Right atrium auricular region (tissue), 2 donors: ENCODE measurements around the gene USP49. TPM values are rescaled to one million over a fixed set of nuclear protein-coding genes. Genes with fewer than 3 reads are reported as not detected.

Experiments used
- DNase-seq: peaks from one replicate; pipeline ENCODE4 v3.0.0-alpha.2; 2019; ENCODE audit warnings: low spot score
- H3K27ac ChIP-seq, 2 donors: fragments of 200-600 bp; sonication (generic); 1 replicate in 1 of 2; 2 replicates in 1 of 2; pipeline ENCODE4 v1.5.1; 2016 to 2019
- H3K27me3 ChIP-seq, 2 donors: fragments of 200-600 bp; sonication (generic); one replicate each; pipeline versions ENCODE4 v1.5.1 to v1.6.0; 2017 to 2019
- H3K36me3 ChIP-seq: fragments of 200-600 bp; sonication (generic); one replicate; pipeline ENCODE4 v1.5.1; 2016
- H3K4me1 ChIP-seq, 2 donors: fragments of 200-600 bp; sonication (generic); one replicate each; pipeline versions ENCODE4 v1.5.1 to v1.6.0; 2017 to 2019
- H3K4me3 ChIP-seq, 2 donors: fragments of 200-600 bp; sonication (generic); 1 replicate in 1 of 2; 2 replicates in 1 of 2; pipeline ENCODE4 v1.5.1; 2017 to 2019; ENCODE audit warnings: mild to moderate bottlenecking in 1 of 2, moderate library complexity in 1 of 2
- H3K9me3 ChIP-seq, 2 donors: fragments of 200-600 bp; sonication (generic); one replicate each; pipeline ENCODE4 v1.5.1; 2019
- total RNA-seq, 2 donors: library from RNA; depleted of rRNA; stranded (reverse); fragments of >200 nt; gene quantifications; one replicate each; pipeline ENCODE4 v1.1.0, GENCODE V29; 2016
- TF ChIP-seq, protein P1 (sequence below), 2 donors: fragments of 200-600 bp; sonication (generic); IDR thresholded peaks; one replicate each; pipeline ENCODE4 v1.5.1; 2019; ENCODE audit warnings: antibody characterized with exemption in 2 of 2

USP49 gene
- total RNA-seq, 2 donors from 2014 or later: 1.3 to 1.7 TPM

DNA sequence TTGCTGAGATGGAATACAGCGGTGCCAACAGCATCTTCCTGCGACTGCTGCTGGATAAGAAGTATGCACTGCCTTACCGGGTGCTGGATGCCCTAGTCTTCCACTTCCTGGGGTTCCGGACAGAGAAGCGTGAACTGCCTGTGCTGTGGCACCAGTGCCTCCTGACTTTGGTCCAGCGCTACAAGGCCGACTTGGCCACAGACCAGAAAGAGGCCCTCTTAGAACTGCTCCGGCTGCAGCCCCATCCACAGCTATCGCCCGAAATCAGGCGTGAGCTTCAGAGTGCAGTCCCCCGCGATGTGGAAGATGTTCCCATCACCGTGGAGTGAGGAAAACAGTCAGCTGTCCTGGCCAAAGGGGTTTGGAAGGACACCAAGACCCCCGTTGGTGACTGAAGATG lies 37.2 kb upstream of the USP49 start:
- no peak for DNase-seq
- TF ChIP-seq, protein P1, sequence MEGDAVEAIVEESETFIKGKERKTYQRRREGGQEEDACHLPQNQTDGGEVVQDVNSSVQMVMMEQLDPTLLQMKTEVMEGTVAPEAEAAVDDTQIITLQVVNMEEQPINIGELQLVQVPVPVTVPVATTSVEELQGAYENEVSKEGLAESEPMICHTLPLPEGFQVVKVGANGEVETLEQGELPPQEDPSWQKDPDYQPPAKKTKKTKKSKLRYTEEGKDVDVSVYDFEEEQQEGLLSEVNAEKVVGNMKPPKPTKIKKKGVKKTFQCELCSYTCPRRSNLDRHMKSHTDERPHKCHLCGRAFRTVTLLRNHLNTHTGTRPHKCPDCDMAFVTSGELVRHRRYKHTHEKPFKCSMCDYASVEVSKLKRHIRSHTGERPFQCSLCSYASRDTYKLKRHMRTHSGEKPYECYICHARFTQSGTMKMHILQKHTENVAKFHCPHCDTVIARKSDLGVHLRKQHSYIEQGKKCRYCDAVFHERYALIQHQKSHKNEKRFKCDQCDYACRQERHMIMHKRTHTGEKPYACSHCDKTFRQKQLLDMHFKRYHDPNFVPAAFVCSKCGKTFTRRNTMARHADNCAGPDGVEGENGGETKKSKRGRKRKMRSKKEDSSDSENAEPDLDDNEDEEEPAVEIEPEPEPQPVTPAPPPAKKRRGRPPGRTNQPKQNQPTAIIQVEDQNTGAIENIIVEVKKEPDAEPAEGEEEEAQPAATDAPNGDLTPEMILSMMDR (IDR thresholded peaks at IDR 0.05): no peak
- peaks cover 93% of the 10 kb centered on the region for H3K36me3 ChIP-seq
- H3K27me3 ChIP-seq: no peaks in the 10 kb centered on the region
- no peak overlapping the region for H3K4me3 ChIP-seq
- H3K9me3 ChIP-seq: no peaks in the 10 kb centered on the region
- H3K27ac ChIP-seq: peak overlapping the region in 1 of 2 donors; percentile 46
- H3K4me1 ChIP-seq: peaks cover 0 to 18% of the 10 kb centered on the region in 2 donors

DNA sequence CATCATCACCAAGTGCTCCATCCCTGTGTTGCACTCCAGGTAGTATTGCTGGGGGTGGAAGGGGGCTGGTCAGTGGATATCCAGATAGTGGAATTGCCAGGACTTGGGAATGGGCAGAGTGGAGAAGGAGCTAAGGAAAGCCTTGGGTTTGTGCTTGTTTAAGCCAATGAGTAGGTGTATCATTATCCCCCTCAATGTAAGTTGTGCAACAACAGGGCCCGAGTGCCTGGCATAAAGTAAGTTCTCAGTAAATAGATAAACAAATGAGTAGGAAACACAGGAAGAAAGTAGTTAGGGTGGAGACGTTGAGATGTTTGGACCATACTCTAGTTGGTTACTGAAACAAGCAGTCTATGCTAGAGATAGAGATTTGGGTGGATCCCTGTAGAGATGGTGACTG lies 36.6 kb upstream of the USP49 start:
- Histone ChIP-seq H3K9me3 (no peaks in the 10 kb centered on the region), H3K4me3 (no peak overlapping the region), H3K36me3 (peaks cover 93% of the 10 kb centered on the region), H3K27ac (no peak overlapping the region), H3K4me1 (peaks cover 0 to 12% of the 10 kb centered on the region in 2 donors), H3K27me3 (no peaks in the 10 kb centered on the region)
- TF ChIP-seq, protein P1 (IDR thresholded peaks at IDR 0.05): no peak
- no peak for DNase-seq

DNA sequence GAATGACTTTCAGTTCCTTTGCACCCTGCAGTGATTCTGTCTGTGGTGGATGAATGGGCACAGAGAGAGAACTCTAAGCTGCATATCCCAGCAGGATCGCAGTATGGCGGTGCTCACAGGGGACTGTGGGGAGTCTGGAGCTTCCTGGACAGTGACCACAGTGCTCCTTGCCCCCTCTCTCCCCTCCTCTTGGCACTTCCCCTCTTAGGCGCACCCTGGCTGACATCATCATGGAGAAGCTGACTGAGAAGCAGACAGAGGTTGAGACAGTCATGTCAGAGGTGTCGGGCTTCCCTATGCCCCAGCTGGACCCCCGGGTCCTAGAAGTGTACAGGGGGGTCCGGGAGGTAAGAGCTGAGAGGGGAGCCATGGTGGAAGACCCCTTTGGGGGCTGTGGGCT lies 34.7 kb upstream of the USP49 start:
- H3K27ac ChIP-seq: no peak overlapping the region
- TF ChIP-seq, protein P1 (IDR thresholded peaks at IDR 0.05): no peak
- no peaks in the 10 kb centered on the region for H3K4me1 ChIP-seq
- no peak for DNase-seq
- no peaks in the 10 kb centered on the region for H3K27me3 ChIP-seq
- no peak overlapping the region for H3K4me3 ChIP-seq
- H3K36me3 ChIP-seq: peaks cover 74% of the 10 kb centered on the region
- no peaks in the 10 kb centered on the region for H3K9me3 ChIP-seq

DNA sequence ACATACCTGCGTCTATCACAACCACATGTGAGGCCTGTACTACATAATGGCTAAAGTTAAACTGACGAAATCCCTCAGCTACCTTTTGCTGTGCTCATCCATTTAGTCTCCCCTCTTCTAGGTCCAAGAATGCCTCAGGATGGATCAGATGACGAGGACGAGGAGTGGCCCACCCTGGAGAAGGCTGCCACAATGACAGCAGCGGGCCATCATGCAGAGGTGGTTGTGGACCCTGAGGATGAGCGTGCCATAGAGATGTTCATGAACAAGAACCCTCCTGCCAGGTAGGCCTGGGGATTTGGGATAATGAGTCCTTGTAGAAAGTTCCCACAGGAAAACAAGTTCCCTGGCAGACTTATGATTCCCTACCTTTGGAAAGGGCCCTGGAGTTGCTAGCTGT lies 32.1 kb upstream of the USP49 start:
- Histone ChIP-seq H3K36me3 (peaks cover 50% of the 10 kb centered on the region), H3K9me3 (no peaks in the 10 kb centered on the region), H3K27ac (no peak overlapping the region), H3K4me1 (peaks cover 0 to 12% of the 10 kb centered on the region in 2 donors), H3K4me3 (no peak overlapping the region), H3K27me3 (no peaks in the 10 kb centered on the region)
- TF ChIP-seq, protein P1 (IDR thresholded peaks at IDR 0.05): no peak
- DNase-seq: no peak

DNA sequence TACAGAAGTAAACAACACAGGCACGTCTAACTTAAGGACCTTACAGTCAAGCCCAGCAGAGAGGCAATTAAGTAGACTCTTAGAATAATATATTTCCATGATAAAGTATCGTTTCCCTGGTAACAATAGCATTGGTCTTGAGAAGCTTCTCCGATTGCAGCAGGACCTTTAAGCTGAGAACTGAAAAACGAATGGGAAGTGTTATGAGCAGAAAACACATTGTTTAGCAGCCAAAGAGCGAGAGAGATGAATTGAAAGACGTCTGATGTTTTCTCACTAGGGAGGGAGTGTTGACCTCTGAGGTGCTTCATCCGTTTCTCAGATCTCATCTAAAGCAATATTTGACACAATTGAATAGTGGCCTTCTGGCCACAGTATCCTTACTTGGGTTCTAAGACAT lies 27.0 kb upstream of the USP49 start:
- peak overlapping the region; percentile 69 to 86 for H3K4me3 ChIP-seq
- H3K9me3 ChIP-seq: no peaks in the 10 kb centered on the region
- H3K27me3 ChIP-seq: no peaks in the 10 kb centered on the region
- no peak overlapping the region for H3K27ac ChIP-seq
- TF ChIP-seq, protein P1 (IDR thresholded peaks at IDR 0.05): no peak
- peaks cover under 1% of the 10 kb centered on the region for H3K36me3 ChIP-seq
- H3K4me1 ChIP-seq: peaks cover 0 to 42% of the 10 kb centered on the region in 2 donors
- DNase-seq: no peak

DNA sequence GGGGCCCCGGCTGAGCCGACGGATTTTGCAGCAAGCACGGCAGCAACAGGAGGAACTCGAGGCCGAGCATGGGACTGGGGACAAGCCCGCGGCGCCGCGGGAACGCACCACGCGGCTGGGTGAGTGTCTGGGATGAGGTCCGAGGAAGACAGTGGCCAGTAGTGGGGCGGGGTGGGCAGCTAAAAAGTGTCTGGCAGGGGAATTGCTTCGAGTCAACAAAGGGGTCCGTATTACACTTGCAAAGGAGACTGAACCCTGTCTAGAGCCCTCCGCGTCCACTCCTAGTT lies 26.5 kb upstream of the USP49 start:
- no peak for DNase-seq
- no peaks in the 10 kb centered on the region for H3K36me3 ChIP-seq
- H3K27me3 ChIP-seq: no peaks in the 10 kb centered on the region
- TF ChIP-seq, protein P1 (IDR thresholded peaks at IDR 0.05): no peak
- peaks cover 0 to 42% of the 10 kb centered on the region in 2 donors for H3K4me1 ChIP-seq
- peak overlapping the region; percentile 69 to 86 for H3K4me3 ChIP-seq
- no peaks in the 10 kb centered on the region for H3K9me3 ChIP-seq
- peak overlapping the region; percentile 97 to 98 for H3K27ac ChIP-seq
